ENCODE results near the gene MYH11.
"Not testable (repeated sequence)": the region's sequence is repeated elsewhere in the genome, so short reads cannot be mapped to it uniquely, and the experiment has no call there.

- TF ChIP-seq POLR2AphosphoS5, TAF1, POU2F2 (IDR thresholded peaks at IDR 0.05; ENCODE audit: low read depth, low read length): not testable (repeated sequence)
These were observed 67.0 kb downstream of the MYH11 start for GRCh38 chr16:15789816-15790215.

Data from GM12891 (cell line).